Stimulated activated CD8-positive, alpha-beta memory T cell treated with anti-CD3 and anti-CD28 coated beads, Interleukin-4, amount 100 ng/mL, for 48 hours (primary cell): ENCODE data around the gene ANKRD33B.

Experiments
- DNase-seq: peaks from one replicate; pipeline ENCODE4 v3.0.0-alpha.2; 2020

The ANKRD33B gene

GRCh38 chr5:10680876-10681481 lies 117.1 kb downstream of the ANKRD33B start:
- no peak for DNase-seq

GRCh38 chr5:10681731-10682679 lies 118.1 kb downstream of the ANKRD33B start:
- no peak for DNase-seq

GRCh38 chr5:10682801-10683525 lies 119.1 kb downstream of the ANKRD33B start:
- no peak for DNase-seq

- no peak for DNase-seq
These were observed 120.6 kb downstream of the ANKRD33B start for GRCh38 chr5:10684303-10685086.

GRCh38 chr5:10685115-10685521 lies 121.2 kb downstream of the ANKRD33B start:
- DNase-seq, result no peak

- no peak for DNase-seq
These were observed 123.0 kb downstream of the ANKRD33B start for GRCh38 chr5:10686890-10687289.

- DNase-seq, result no peak
These were observed 124.8 kb downstream of the ANKRD33B start for GRCh38 chr5:10688651-10689171.

- DNase-seq, result peak; percentile 72
These were observed 125.7 kb downstream of the ANKRD33B start for GRCh38 chr5:10689391-10690081.

GRCh38 chr5:10690460-10691440 lies 126.9 kb downstream of the ANKRD33B start:
- DNase-seq, result no peak

- DNase-seq, result no peak
These were observed 128.2 kb downstream of the ANKRD33B start for GRCh38 chr5:10691826-10692785.

GRCh38 chr5:10695055-10695649 lies 131.3 kb downstream of the ANKRD33B start:
- DNase-seq, result peak; percentile 32

- DNase-seq, result no peak
These were observed 132.1 kb downstream of the ANKRD33B start for GRCh38 chr5:10695759-10696543.

- no peak for DNase-seq
These were observed 135.5 kb downstream of the ANKRD33B start for GRCh38 chr5:10699281-10699874.

- DNase-seq, result no peak
These were observed 136.1 kb downstream of the ANKRD33B start for GRCh38 chr5:10699987-10700386.

- no peak for DNase-seq
These were observed 136.6 kb downstream of the ANKRD33B start for GRCh38 chr5:10700516-10700915.

- DNase-seq, result peak; percentile 59
These were observed 137.7 kb downstream of the ANKRD33B start for GRCh38 chr5:10701567-10702039.

- no peak for DNase-seq
These were observed 138.3 kb downstream of the ANKRD33B start for GRCh38 chr5:10702040-10702629.
